HepG2 (cell line): Measurements from ENCODE around the gene POTEI.
"Not testable (repeated sequence)": the region's sequence is repeated elsewhere in the genome, so short reads cannot be mapped to it uniquely, and the experiment has no call there.

ENCODE experiments used
- ATF7-NPFF ChIP-seq: sonication (generic); formaldehyde crosslinking; IDR thresholded peaks from 2 replicates; pipeline ENCODE4 v1.8.1; 2023; ENCODE audit warnings: mild to moderate bottlenecking, low read depth, missing genetic modification reagents, moderate library complexity
- KDM2A ChIP-seq: sonication (generic); formaldehyde crosslinking; IDR thresholded peaks from 2 replicates; pipeline ENCODE4 v1.4.0; 2020; ENCODE audit warnings: low read depth, missing genetic modification reagents, borderline replicate concordance
- MTA1 ChIP-seq: sonication (generic); formaldehyde crosslinking; IDR thresholded peaks from 2 replicates; pipeline ENCODE4 v1.4.0; 2020; ENCODE audit warnings: missing genetic modification reagents, mild to moderate bottlenecking, borderline replicate concordance
- NFE2 ChIP-seq: sonication (generic); formaldehyde crosslinking; IDR thresholded peaks from 2 replicates; pipeline ENCODE4 v1.4.0; 2020; ENCODE audit warnings: missing genetic modification reagents
- SRF ChIP-seq: IDR thresholded peaks from 2 replicates; pipeline ENCODE4 v1.6.1; 2011; ENCODE audit warnings: mild to moderate bottlenecking, low read depth, low read length, moderate library complexity
- TMF1 ChIP-seq: sonication (generic); formaldehyde crosslinking; IDR thresholded peaks from 2 replicates; pipeline ENCODE4 v1.8.1; 2022; ENCODE audit warnings: low read depth, missing genetic modification reagents
- ZBTB38 ChIP-seq: sonication (generic); formaldehyde crosslinking; IDR thresholded peaks from 2 replicates; pipeline ENCODE4 v1.5.1; 2020; ENCODE audit warnings: mild to moderate bottlenecking, missing genetic modification reagents
- ZFP1 ChIP-seq: IDR thresholded peaks from 2 replicates; pipeline ENCODE4 v1.6.1; 2016
- ZNF101 ChIP-seq: sonication (generic); formaldehyde crosslinking; IDR thresholded peaks from 2 replicates; pipeline ENCODE4 v1.4.0; 2020; ENCODE audit warnings: mild to moderate bottlenecking, low read depth, missing genetic modification reagents, borderline replicate concordance
- TF ChIP-seq, protein P1 (sequence below): conservative IDR thresholded peaks from 2 replicates; pipeline ENCODE4 v1.6.1; 2018; ENCODE audit warnings: missing genetic modification reagents
- TF ChIP-seq, protein P2 (sequence below): sonication (generic); formaldehyde crosslinking; IDR thresholded peaks from 2 replicates; pipeline ENCODE4 v1.4.0; 2020; ENCODE audit warnings: missing genetic modification reagents

DNA sequence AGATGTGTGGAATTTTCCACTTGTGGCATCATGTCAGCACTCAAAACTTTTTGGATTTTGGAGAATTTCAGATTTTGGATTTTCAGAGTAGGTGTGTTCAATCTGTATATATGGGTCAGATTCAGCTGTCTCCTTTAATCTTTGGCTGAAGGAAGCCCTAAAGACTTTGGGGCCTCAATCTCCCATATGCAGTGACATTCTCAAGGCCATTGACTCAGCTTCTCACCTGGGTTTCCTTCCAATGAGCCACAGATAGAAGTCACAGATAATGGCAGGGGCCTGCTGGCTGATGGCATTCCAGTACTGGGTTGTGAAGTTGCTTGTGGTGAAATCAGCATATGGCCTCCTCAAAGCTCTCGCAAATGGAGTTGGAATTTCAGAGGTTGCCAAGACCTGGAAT, 90.3 kb downstream of the POTEI start:
- TF ChIP-seq ATF7-NPFF (CRISPR knock-in tag); NFE2 (CRISPR knock-in tag); TMF1 (CRISPR knock-in tag); KDM2A (CRISPR knock-in tag); MTA1 (CRISPR knock-in tag); ZNF101 (CRISPR knock-in tag); ZBTB38 (CRISPR knock-in tag); ZFP1 (CRISPR knock-in tag); SRF: not testable (repeated sequence)
- TF ChIP-seq, protein P1, sequence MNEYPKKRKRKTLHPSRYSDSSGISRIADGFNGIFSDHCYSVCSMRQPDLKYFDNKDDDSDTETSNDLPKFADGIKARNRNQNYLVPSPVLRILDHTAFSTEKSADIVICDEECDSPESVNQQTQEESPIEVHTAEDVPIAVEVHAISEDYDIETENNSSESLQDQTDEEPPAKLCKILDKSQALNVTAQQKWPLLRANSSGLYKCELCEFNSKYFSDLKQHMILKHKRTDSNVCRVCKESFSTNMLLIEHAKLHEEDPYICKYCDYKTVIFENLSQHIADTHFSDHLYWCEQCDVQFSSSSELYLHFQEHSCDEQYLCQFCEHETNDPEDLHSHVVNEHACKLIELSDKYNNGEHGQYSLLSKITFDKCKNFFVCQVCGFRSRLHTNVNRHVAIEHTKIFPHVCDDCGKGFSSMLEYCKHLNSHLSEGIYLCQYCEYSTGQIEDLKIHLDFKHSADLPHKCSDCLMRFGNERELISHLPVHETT (CRISPR knock-in tag) = not testable (repeated sequence)
- TF ChIP-seq, protein P2, sequence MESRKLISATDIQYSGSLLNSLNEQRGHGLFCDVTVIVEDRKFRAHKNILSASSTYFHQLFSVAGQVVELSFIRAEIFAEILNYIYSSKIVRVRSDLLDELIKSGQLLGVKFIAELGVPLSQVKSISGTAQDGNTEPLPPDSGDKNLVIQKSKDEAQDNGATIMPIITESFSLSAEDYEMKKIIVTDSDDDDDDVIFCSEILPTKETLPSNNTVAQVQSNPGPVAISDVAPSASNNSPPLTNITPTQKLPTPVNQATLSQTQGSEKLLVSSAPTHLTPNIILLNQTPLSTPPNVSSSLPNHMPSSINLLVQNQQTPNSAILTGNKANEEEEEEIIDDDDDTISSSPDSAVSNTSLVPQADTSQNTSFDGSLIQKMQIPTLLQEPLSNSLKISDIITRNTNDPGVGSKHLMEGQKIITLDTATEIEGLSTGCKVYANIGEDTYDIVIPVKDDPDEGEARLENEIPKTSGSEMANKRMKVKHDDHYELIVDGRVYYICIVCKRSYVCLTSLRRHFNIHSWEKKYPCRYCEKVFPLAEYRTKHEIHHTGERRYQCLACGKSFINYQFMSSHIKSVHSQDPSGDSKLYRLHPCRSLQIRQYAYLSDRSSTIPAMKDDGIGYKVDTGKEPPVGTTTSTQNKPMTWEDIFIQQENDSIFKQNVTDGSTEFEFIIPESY (CRISPR knock-in tag) = not testable (repeated sequence)
